Activated CD8-positive, alpha-beta memory T cell treated with anti-CD3 and anti-CD28 coated beads, Interleukin-2, amount 50 U/mL, for 1 hour (primary cell): ENCODE results near the gene FGD4.
"Not testable (repeated sequence)": the region's sequence is repeated elsewhere in the genome, so short reads cannot be mapped to it uniquely, and the experiment has no call there.

Experiments used
- DNase-seq: peaks from one replicate; pipeline ENCODE4 v3.0.0-alpha.2; 2020; ENCODE audit errors: extremely low read depth

Gene FGD4

DNA sequence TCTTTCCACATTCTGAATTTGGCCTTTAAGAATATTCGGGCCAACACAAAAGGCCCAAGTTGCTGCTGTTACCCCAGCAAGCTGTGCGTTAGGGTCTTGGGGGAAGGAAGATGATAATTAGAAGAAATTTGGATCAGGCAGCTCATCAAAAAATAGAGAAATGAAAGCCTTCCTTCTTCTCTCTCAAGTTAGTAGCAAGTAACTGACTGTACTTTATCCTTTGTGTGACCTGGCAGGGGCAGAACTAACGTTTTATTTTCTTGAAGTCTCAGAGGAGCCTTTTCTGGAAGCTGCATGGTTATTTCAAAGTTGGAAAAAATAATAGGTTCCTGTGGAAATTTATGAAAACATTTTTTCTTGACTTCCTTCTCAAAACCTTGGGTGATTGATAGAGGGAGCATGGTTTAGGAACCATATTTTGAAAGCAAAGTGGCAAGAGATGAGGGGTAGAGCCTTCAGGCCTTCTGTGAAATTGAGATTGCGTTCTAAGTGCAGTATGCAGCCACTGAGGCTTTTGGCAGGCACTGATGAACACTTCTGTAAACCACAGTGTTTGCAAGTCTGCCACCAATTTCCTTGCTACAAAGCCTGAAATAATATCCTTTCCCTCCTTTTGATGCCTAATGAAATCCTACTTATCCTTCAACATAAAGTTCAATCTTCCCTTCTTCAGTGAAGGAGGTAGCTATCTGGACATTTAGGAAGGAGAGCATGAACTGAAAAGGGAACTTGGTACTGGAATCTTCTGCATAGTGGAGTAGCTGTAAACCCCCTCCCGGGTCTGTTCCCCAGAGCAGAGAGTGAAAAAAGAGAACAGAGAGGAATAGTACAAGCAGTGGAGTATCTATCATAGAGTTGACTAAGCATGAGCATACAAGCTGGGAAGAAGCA, 123.2 kb downstream of the FGD4 start:
- no peak for DNase-seq

DNA sequence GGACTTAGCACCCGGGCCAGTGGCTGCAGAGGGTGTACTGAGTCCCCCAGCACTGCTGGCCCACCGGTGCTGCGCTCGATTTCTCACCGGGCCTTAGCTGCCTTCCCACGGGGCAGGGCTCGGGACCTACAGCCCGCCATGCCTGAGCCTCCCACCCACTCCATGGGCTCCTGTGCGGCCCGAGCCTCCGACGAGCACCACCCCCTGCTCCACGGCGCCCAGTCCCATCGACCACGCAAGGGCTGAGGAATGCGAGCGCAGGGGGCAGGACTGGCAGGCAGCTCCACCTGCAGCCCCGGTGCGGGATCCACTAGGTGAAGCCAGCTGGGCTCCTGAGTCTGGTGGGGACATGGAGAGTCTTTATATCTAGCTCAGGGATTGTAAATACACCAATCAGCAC, 126.4 kb downstream of the FGD4 start:
- DNase-seq: not testable (repeated sequence)

DNA sequence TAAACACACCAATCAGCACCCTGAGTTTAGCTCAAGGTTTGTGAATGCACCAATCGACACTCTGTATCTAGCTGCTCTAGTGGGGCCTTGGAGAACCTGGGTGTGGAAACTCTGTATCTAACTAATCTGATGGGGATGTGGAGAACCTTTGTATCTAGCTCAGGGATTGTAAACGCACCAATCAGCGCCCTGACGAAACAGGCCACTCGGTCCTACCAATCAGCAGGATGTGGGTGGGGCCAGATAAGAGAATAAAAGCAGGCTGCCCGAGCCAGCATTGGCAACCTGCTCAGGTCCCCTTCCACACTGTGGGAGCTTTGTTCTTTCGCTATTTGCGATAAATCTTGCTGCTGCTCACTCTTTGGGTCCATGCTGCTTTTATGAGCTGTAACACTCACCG, 127.0 kb downstream of the FGD4 start:
- not testable (repeated sequence) for DNase-seq

DNA sequence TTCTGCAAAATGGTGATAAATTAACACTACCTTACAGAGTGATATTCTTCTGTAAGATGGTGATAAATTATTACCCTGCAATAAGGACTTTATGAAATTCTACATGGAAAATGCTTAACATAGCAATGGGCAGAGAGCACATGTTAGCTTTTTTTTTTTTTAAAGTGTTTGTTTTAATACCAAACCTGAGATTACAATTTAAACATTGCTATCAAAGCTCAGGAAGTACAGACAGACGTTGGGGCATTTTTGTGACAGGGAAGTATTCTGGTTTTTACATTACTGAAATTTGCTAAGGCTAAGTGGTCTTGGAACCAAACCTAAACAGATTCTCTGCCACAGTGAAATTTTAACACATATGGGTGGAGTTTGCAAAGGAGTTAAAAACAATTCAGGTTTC, 133.1 kb downstream of the FGD4 start:
- no peak for DNase-seq

GRCh38 chr12:32532951-32533350, 133.6 kb downstream of the FGD4 start:
- no peak for DNase-seq

DNA sequence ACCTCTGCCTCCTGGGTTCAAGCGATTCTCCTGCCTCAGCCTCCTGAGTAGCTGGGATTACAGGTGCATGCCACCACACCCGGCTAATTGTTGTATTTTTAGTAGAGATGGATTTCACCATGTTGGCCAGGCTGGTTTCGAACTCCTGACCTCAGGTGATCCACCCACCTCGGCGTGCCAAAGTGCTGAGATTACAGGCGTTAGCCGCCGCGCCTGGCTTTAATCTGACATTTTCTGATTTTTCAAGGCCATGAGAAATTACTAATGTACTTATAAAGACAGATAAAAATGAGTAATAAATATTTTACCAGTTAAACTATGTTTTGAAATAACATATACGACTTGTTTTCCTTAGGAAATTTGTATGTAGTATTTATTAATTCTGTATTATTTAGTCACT, 134.1 kb downstream of the FGD4 start:
- DNase-seq: not testable (repeated sequence)

DNA sequence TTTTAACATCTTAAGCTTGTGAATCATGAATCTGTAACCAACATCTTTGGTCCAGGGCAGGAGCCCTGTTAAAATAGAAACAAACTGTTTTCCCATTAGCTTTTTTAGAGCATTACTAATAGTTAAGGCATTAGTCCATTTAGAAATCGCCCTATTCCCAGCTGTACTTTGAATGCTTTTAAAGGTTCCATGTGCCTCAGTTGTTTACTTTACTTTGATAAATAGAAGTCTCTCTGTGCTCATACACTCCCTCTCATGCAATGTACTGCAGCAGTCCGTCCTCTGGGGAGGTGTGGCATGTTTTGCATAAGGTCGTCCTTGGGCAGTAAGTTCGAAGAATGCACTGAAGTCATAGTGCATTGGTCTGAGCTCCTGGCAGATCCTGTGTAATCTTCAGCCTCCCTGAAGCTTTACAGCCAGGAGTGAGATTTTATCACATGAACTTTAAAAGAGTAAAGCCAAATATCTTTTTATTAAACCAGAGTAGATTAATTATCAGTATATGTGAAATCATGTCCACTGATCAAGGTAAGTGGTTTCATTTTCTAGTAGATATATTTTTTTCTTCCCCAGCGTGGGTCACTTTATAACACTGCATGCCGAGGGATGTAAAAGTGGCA, 134.7 kb downstream of the FGD4 start:
- no peak for DNase-seq

DNA sequence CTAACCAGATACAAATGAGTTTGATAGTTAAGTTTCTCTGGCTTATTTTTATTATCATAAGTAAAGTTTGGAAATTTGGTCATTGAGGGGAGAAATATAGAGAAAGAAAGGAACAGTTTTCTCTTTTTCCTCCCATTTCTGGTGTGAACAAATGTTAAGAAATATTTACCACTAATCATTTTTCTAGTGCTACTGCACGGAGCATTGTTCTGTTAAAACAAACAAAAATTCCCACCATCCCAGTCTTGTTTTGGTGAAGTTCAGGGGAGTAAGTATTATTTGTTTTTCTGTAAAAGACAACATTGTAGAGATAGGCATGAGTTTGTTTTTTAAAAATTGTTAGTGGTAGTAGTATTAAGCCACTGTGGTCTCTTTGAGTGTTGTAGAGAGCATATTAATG, 135.3 kb downstream of the FGD4 start:
- DNase-seq: no peak

- no peak for DNase-seq
These were observed 136.1 kb downstream of the FGD4 start for GRCh38 chr12:32535288-32535999.

DNA sequence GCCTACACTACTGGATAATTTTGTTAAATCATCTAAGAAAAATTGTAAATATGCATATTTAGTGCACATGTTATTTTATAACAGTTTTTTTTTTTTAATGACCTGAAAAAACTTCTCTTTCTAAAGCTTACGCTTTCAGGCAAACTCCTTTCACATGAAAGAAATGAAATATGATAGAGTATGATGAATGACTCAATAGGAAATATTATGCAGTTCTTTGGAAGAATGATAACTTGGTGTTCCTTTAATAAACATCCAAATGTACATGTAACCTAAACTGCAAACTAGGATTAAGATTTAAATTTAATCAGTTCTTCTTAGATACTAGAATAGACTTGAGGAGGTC, 136.6 kb downstream of the FGD4 start:
- no peak for DNase-seq

DNA sequence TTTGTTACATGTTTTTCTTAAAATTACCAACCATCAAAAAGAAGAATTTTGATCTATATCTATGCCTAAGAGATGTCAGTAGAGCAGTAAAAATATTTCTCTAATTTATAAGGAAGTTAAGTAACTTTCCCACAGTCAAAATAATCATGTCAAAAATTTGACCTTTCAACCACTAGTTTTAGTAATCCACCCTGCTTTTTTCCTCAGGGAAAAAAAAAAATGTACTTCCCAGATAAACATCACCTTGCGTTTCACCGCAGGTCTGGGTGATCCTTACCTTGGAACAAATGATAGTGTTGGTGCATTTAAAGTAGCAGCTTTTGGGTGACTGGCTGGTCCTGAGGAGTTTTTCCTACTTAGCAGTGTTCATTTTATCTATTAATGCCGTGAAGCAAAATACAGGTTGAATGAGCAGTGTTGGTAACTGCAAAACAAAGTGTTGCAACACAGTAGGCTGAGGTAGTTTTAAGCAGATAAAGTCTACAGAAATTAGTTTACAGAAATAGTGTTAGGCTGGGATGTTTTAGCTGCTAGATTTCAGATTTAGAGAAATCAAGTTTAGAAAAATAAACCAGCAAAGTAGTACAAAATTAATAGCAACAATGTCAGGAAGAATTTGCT, 142.5 kb downstream of the FGD4 start:
- no peak for DNase-seq

- DNase-seq: no peak
These were observed 143.3 kb downstream of the FGD4 start for GRCh38 chr12:32542428-32543229.

GRCh38 chr12:32544893-32545292, 145.5 kb downstream of the FGD4 start:
- no peak for DNase-seq

DNA sequence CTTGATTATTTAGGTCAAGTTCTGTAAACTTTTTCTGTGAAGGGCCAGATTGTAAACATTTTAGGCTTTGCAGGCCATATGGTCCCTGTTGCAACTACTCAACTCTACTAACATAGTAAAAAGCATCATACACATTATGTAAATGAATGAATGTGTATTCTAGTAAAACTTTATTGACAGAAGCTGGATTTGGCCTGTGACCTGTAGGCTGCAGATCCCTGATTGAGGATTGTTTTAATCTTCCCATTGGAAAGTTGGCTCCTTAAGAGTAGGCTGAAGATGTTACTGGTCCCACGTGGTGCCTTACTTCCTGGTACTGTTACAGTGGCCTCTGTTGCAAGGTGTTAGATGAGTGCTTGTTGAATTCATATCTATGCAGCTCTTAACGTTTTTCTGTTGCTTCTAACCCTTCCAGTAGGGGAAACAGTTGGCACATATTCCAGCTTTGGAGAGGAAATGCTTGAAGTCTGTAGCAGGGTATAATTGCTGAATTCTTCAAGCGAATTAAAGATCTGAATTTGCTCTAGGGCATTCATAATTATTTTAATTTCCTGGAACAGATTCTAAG, 146.1 kb downstream of the FGD4 start:
- DNase-seq: no peak

DNA sequence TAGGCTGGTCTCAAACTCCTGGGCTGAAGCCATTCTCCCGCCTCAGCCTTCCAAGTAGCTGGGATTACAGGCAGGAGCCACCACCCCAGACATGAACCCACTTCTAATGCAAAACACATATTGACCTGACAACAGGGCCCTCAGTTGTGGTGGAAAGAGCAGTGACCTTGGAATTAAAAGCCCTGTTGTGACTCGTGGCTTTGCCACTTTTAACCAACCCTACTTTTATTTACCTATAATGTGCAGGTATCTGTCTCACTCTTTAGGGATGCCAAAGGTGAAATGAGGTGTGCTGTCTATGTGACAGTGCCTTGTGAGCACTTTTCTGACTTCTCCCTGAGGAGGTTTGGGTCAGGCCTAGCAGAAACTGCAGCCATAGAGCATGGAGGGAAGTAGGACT, 146.9 kb downstream of the FGD4 start:
- no peak for DNase-seq

- no peak for DNase-seq
These were observed 149.4 kb downstream of the FGD4 start for GRCh38 chr12:32548691-32549281.

DNA sequence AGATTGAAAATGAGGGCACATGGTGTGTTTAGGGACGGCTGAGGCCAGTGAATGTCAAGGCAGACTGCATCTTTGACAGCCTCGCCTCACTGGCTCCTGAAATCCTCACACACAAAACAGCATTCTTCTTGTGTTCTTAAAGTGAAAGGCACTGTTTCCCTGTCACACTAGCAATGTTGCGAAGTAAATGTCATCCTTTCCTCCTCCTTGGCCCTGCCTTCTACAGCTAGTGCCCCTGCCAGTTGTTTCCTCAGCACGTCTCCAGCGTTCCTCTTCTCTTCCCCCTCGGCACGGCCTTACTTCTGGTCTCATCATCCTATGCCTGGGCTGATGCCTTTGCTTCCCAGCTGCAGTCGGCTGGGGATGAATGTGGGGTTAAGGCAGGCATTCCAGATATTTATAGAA, 150.3 kb downstream of the FGD4 start:
- no peak for DNase-seq

GRCh38 chr12:32551058-32551457, 151.7 kb downstream of the FGD4 start:
- no peak for DNase-seq

- DNase-seq: no peak
These were observed 159.5 kb downstream of the FGD4 start for GRCh38 chr12:32558903-32559302.

- DNase-seq: no peak
These were observed 160.1 kb downstream of the FGD4 start for GRCh38 chr12:32559434-32559833.

DNA sequence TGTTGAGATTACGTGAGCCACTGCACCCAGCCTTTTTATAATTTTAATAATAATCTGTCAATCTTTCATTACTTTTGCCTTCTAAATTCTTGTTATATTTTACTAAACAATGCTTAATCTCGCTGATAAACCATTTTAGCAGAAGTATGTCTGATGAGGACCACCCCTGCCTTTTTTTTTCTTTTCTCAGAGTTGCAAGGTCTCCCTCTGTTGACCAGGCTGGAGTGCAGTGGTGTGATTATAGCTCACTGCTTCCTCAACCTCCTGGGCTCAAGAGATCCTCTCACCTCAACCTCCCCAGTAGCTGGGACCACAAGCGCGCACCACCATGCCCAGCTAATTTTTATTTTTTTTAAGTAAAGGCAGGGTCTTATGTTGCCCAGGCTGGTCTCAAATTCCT, 161.2 kb downstream of the FGD4 start:
- DNase-seq: no peak
